Stomach smooth muscle (tissue), 2 donors: ENCODE results near the gene LRRC75B.
"Not testable (repeated sequence)": the region's sequence is repeated elsewhere in the genome, so short reads cannot be mapped to it uniquely, and the experiment has no call there.

Source experiments
- H3K27ac ChIP-seq: one replicate; pipeline ENCODE4 v1.7.0; 2013; ENCODE audit warnings: mild to moderate bottlenecking, low read length, inconsistent platforms
- H3K27me3 ChIP-seq, 2 donors: one replicate each; pipeline ENCODE4 v1.7.0; 2013; ENCODE audit warnings: low read length in 2 of 2; ENCODE audit not compliant: insufficient read depth in 2 of 2, control insufficient read depth in 1 of 2
- H3K36me3 ChIP-seq, 2 donors: one replicate each; pipeline ENCODE4 v1.7.0; 2013; ENCODE audit warnings: low read length in 2 of 2; ENCODE audit not compliant: control insufficient read depth in 2 of 2, insufficient read depth in 2 of 2
- H3K4me1 ChIP-seq: one replicate; pipeline ENCODE4 v1.7.0; 2013; ENCODE audit warnings: low read length; ENCODE audit not compliant: control insufficient read depth, insufficient read depth
- H3K4me3 ChIP-seq, 2 donors: one replicate each; pipeline ENCODE4 v1.7.0; 2013; ENCODE audit warnings: low read length in 2 of 2
- H3K9ac ChIP-seq, 2 donors: one replicate each; pipeline ENCODE4 v1.7.0; 2013; ENCODE audit warnings: low read length in 2 of 2, mild to moderate bottlenecking in 1 of 2
- H3K9me3 ChIP-seq, 2 donors: one replicate each; pipeline ENCODE4 v1.7.0; 2013; ENCODE audit warnings: low read length in 2 of 2; ENCODE audit not compliant: control insufficient read depth in 2 of 2
- donor health status: healthy.
- donor health status: Pancreatic carcinoma.

LRRC75B gene

GRCh38 chr22:24601217-24602104, 8.6 kb upstream of the LRRC75B start:
- Histone ChIP-seq H3K9me3 (no peaks in the 10 kb centered on the region), H3K4me3 (no peak overlapping the region), H3K27me3 (no peaks in the 10 kb centered on the region), H3K36me3 (no peaks in the 10 kb centered on the region), H3K4me1 (peaks cover 7% of the 10 kb centered on the region), H3K9ac (no peak overlapping the region), H3K27ac (no peak overlapping the region)

GRCh38 chr22:24599958-24600715, 7.3 kb upstream of the LRRC75B start:
- not testable (repeated sequence) for H3K27me3 ChIP-seq, H3K4me1 ChIP-seq, H3K4me3 ChIP-seq, H3K9me3 ChIP-seq, H3K9ac ChIP-seq, H3K27ac ChIP-seq, H3K36me3 ChIP-seq

- Histone ChIP-seq H3K9ac (no peak overlapping the region), H3K9me3 (no peaks in the 10 kb centered on the region), H3K36me3 (no peaks in the 10 kb centered on the region), H3K27me3 (no peaks in the 10 kb centered on the region), H3K27ac (no peak overlapping the region), H3K4me3 (no peak overlapping the region), H3K4me1 (peaks cover 10% of the 10 kb centered on the region)
Measured at GRCh38 chr22:24599514-24599913, 6.6 kb upstream of the LRRC75B start.

- peaks cover 15% of the 10 kb centered on the region for H3K4me1 ChIP-seq
- not testable (repeated sequence) for H3K9ac ChIP-seq
Measured at GRCh38 chr22:24597076-24597475, 4.2 kb upstream of the LRRC75B start.

GRCh38 chr22:24595863-24596262, 3.0 kb upstream of the LRRC75B start:
- Histone ChIP-seq H3K36me3 (no peaks in the 10 kb centered on the region), H3K4me1 (peaks cover 14% of the 10 kb centered on the region), H3K4me3 (no peak overlapping the region), H3K9ac (no peak overlapping the region), H3K9me3 (no peaks in the 10 kb centered on the region), H3K27me3 (no peaks in the 10 kb centered on the region), H3K27ac (no peak overlapping the region)

More at GRCh38 chr22:24597076-24597475, 4.2 kb upstream of the LRRC75B start:
- H3K27ac ChIP-seq, H3K9me3 ChIP-seq, H3K36me3 ChIP-seq, H3K4me3 ChIP-seq, H3K27me3 ChIP-seq: not testable (repeated sequence)

GRCh38 chr22:24595228-24595627, 2.4 kb upstream of the LRRC75B start:
- no peaks in the 10 kb centered on the region for H3K9me3 ChIP-seq
- no peaks in the 10 kb centered on the region for H3K27me3 ChIP-seq
- no peak overlapping the region for H3K9ac ChIP-seq
- H3K36me3 ChIP-seq = no peaks in the 10 kb centered on the region
- no peak overlapping the region for H3K27ac ChIP-seq
- peaks cover 14% of the 10 kb centered on the region for H3K4me1 ChIP-seq
- no peak overlapping the region for H3K4me3 ChIP-seq

- no peaks in the 10 kb centered on the region for H3K27me3 ChIP-seq
- H3K4me1 ChIP-seq = peaks cover 14% of the 10 kb centered on the region
- H3K27ac ChIP-seq = no peak overlapping the region
- no peak overlapping the region for H3K9ac ChIP-seq
- H3K36me3 ChIP-seq = no peaks in the 10 kb centered on the region
- H3K9me3 ChIP-seq = no peaks in the 10 kb centered on the region
- no peak overlapping the region for H3K4me3 ChIP-seq
Measured at GRCh38 chr22:24594569-24595120, 1.8 kb upstream of the LRRC75B start.

GRCh38 chr22:24593836-24594568, 1.1 kb upstream of the LRRC75B start:
- Histone ChIP-seq H3K27me3 (no peaks in the 10 kb centered on the region), H3K27ac (peak overlapping the region; percentile 78), H3K9me3 (no peaks in the 10 kb centered on the region), H3K4me1 (peaks cover 14% of the 10 kb centered on the region), H3K9ac (peak overlapping the region in 1 of 2 donors; percentile 33), H3K4me3 (no peak overlapping the region), H3K36me3 (peaks cover under 1% of the 10 kb centered on the region in 2 donors)

GRCh38 chr22:24593559-24593835, 624 bp upstream of the LRRC75B start:
- H3K27me3 ChIP-seq, H3K36me3 ChIP-seq, H3K9me3 ChIP-seq: not testable (repeated sequence)
- Histone ChIP-seq H3K4me1 (peaks cover 16% of the 10 kb centered on the region), H3K4me3 (peak overlapping the region; percentile 59 to 76), H3K27ac (peak overlapping the region; percentile 78), H3K9ac (peak overlapping the region; percentile 77 to 83)

- Histone ChIP-seq H3K27ac (peak overlapping the region; percentile 60), H3K27me3 (no peaks in the 10 kb centered on the region), H3K36me3 (peaks cover 4 to 16% of the 10 kb centered on the region in 2 donors), H3K4me1 (peaks cover 17% of the 10 kb centered on the region), H3K9me3 (no peaks in the 10 kb centered on the region), H3K4me3 (peak overlapping the region; percentile 57 to 76), H3K9ac (peak overlapping the region; percentile 68 to 75)
Measured at GRCh38 chr22:24592058-24592850, 619 bp downstream of the LRRC75B start.
